HG02610 (cell line): ENCODE results near the gene ADGRB2.
"Not testable (repeated sequence)": the region's sequence is repeated elsewhere in the genome, so short reads cannot be mapped to it uniquely, and the experiment has no call there.

ENCODE experiments used
- ATAC-seq: cut with Tn5 transposase; IDR thresholded peaks from one replicate; pipeline ENCODE4 v1.9.1; 2021; ENCODE audit warnings: mild to moderate bottlenecking, moderate library complexity; ENCODE audit not compliant: unreplicated experiment

Gene ADGRB2

GRCh38 chr1:31730336-31731048, 33.6 kb downstream of the ADGRB2 start:
- no peak for ATAC-seq

DNA sequence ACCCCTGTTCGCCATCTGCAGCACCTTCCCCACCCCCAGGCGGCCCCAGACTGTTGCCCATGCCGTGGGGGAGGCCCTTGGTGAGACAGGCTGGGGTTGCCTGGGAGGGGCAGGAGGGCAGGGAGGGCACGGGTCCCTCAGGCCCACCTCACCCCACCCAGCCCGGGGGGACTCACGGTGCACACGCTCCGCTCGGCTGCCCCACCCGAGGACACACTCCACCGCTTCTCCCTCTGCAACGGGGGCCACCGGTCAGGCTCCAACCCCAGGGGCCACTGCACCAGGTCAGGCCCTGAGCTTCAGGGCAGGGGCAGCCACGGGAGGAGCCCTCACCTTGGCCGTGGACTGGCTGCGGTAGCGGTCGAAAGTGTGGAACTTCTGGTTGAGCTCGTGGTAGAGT, 36.3 kb downstream of the ADGRB2 start:
- ATAC-seq = no peak

DNA sequence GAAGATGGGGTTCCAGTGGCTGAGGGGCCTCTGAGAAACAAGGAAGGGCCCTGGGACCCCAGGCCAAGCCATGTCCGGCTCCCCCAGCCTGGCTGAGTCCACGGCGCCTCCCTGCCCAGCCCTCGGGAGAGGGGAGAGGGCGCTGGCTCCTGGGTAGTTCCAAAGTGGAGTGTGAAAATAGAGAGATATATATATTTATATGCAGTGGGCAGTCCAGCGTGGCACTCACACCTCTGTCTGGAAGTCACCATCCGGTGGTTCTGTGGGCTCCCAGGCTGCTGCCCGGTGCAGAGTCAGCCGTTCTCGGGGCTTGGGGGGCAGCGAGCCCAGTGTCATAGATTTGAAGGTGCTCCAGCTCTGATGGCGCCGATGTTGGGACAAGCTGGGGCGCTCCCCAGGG, 36.9 kb downstream of the ADGRB2 start:
- no peak for ATAC-seq

DNA sequence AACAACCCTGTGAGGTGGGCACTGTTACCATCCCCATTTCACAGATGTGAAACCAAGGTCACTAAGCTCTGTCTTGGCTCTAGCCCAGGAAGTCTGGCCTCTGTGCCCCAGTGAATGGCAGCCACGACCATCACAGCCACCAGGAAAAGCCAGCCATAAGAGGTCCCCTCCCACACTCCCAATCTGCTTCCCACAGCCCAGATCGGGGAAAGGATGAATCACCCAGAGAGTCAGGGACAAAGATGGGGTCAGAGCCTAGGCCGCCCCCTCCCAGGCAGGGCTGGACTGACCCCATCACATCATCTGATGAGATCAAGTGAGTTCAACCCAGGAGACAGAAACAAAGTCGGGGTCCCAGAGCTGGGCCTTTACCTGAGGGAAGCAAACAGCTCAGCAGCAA, 37.4 kb downstream of the ADGRB2 start:
- ATAC-seq = no peak

- no peak for ATAC-seq
Measured at GRCh38 chr1:31725777-31726535, 38.2 kb downstream of the ADGRB2 start.

- ATAC-seq = no peak
Measured at GRCh38 chr1:31725134-31725533, 39.0 kb downstream of the ADGRB2 start.

DNA sequence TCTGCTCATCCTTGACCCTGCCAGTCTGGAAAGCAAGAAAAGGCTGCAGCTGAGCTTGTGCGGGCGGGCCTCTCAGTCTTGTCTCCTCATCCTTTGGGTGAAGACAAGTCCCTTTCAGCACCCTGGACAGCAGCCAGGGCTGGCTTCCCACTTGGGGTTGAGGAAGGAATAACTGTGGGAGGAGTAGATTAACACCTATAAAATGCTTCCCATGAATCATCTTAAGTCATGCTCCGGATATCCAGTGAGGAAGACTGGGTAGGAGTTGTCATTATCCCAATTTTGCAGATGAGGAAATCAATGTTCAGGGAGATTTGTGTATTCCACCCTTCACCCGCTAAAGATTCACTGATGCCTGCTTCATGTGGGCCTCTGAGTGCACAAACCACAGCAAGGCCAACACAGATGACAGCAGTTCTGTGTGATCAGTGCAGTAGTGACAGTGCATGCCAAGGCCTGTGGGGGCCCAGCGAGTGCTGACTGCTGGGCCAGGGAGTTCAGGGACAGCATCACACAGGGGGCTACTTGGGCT, 40.2 kb downstream of the ADGRB2 start:
- ATAC-seq = no peak

DNA sequence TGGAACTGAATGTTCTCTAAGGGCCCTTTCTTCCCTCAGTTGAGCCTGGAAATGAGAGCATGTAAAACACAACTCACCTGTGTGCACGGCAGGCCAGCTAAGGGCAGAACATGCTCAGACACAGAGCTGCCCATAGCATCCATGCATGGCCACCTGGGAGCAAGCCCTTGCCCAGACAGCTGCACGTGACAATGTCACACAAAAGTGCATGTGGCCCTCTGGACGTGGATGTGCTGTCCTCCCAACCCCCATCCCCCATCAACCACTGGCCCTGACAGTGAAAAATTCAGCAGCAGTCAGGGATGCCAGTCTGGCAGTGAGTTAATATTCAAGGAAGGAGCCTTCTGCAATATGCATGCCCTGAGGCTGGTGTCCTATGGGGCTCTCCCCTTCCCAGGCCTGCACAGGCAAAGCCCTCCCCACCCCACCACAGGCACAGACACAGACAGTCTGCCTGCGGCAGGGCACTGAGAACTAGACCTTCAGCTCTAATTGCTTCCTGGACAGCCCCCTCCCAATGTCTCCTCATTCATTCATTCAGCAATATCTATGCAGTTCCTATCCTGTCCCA, 45.7 kb downstream of the ADGRB2 start:
- no peak for ATAC-seq

DNA sequence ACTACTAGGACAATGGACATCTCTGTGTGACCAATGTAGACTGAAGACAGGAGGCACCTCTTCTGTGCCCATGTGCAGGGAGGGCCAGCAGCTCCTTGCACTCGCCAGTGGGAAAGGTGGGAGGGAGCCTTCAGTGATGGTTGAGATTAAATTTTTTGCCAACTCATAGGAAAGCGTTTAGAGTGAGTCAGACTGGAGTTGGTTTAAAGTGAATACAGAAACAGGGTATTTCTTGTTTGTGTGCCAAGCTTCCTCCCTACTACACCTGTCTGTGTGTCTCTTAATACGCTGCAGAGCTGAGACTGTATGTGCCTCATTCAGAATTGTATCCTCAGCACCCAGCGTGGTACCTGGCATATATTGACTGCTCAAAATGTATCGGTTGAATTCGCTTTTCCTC, 46.8 kb downstream of the ADGRB2 start:
- no peak for ATAC-seq

DNA sequence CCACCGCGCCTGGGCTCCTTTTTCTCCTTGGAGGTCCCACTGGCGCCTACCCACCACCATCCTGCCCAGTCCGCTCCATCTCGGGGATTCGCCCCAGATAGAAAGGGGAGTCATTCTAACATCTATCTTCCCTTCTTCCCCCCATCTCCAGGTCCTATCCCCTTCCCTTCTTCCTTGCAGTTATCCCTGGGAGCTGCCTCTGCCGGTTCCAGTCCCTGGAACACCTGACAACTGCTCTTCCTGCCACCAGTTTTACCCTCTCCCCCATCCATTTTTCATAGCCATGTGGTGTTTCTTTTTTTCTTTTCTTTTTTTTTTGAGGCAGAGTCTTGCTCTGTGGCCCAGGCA, 48.3 kb downstream of the ADGRB2 start:
- no peak for ATAC-seq

- ATAC-seq = peak; percentile 52
Measured at GRCh38 chr1:31715087-31715872, 48.9 kb downstream of the ADGRB2 start.

DNA sequence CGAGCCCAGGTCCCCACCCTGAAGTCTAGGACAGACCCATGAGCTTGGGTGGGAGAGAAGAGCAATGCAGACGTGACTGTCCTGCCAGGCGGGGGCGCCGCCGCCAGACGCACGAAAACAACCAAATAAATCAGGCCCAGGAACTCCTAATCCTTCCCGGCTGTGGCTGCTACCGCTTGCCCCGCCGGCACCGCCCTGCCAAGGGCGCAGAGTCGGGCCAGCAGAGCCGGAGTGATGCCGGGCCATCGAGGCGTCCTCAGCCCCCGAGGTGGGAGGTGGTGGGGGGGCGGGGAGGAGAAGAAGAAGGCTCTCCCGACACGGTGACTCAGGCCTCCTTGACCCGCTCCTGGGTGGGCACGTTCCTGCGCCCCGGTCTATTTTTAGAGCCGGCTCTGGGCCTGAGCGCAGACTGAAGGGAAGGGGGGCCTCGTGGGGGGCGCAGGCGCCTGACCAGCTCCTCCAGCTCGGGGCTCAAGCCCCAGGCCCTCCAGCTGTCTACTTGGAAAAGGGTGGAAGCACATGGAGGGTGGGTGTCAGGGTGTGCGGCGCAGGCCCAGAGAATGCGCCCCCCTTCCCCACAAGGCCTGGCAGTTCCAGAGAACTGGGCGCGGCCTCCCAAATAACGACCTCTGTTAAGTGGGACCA, 49.6 kb downstream of the ADGRB2 start:
- no peak for ATAC-seq

DNA sequence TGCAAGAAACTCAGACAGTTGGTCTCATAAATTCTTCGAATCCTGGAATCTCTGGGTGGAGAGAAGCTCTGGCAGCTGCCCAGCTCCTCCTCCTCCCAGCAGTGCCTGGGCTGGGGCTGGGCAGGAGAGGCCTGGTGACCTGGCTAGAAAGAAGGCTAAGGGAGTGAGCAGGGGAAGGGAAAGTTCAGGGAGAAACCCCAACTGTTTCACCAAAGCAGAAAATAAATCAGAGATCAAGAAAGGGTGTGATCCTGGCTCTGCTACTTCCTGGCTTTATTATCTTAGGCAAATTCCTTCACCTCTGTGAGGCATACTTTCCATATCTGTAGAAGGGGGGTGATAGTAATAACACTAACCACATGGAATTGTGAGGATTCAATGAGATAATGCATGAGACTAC, 51.5 kb downstream of the ADGRB2 start:
- ATAC-seq = no peak

- ATAC-seq = no peak
Measured at GRCh38 chr1:31712068-31712467, 52.1 kb downstream of the ADGRB2 start.

DNA sequence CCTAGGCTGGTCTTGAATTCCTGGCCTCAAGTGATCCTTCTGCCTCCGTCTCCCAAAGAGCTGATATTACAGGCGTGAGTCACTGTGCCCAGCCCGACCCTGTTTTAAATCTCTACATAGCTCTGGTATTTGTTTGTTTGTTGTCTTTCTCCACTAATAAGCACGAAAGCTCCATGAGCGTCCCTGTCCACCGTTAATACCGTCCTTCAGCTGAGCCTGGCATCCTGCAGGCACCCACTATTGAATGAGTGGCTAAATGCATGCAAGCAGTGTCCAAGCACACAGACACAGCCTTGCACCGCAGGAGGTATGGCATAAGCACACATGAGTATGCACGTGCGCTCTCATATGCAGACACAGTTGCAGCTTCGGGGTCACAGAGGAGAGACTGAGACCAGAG, 55.8 kb downstream of the ADGRB2 start:
- no peak for ATAC-seq

GRCh38 chr1:31707711-31708110, 56.4 kb downstream of the ADGRB2 start:
- ATAC-seq = no peak

DNA sequence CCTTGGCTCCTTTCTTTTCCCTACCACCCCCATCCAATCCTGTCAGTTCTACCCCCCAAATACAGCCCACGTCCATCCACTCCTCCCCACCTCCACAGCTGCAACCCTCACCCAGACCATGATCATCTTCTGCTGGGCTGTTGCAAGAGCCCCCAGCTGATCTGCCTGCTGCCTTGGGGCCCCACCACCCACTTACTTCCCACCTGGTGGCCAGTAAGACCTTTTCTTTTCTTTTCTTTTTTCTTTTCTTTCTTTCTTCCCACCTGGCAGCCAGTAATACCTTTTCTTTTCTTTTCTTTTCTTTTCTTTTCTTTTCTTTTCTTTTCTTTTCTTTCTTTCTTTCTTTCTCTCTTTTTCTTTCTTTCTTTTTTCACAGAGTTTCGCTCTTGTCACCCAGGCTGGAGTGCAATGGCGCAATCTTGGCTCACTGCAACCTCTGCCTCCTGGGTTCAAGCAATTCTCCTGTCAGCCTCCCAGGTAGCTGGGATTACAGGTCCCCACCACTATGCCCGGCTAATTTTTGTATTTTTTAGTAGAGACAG, 57.0 kb downstream of the ADGRB2 start:
- not testable (repeated sequence) for ATAC-seq

DNA sequence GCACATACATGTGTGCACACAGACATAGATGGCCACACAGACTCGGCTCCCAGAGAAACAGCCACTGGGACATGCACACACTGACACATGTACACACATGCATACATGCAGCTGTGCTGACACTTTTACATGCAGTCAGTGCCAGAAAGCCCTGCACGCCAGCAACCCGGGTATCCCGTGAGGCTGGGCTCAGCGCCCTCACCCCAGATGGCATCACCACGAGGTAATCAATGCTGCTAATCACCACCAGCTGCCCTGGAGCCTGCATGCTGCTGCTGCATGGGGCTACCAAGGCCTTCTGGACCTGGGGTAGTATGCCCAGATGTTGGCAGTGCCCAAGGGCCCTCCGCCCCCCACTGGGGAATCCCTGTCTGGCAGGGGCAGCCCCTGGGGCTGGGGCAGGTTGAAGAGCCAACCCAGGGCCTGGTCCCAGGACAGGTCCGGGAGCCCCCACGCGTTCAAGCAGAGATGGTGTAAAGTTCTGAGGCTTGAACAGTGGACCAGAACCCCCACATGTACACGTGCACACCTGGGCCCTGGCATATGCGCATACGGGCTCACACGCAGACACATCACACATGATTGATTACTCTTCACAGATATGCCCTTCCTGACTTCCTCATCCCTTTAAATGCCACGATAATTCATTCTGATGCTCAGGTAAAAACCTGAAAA, 57.6 kb downstream of the ADGRB2 start:
- no peak for ATAC-seq

DNA sequence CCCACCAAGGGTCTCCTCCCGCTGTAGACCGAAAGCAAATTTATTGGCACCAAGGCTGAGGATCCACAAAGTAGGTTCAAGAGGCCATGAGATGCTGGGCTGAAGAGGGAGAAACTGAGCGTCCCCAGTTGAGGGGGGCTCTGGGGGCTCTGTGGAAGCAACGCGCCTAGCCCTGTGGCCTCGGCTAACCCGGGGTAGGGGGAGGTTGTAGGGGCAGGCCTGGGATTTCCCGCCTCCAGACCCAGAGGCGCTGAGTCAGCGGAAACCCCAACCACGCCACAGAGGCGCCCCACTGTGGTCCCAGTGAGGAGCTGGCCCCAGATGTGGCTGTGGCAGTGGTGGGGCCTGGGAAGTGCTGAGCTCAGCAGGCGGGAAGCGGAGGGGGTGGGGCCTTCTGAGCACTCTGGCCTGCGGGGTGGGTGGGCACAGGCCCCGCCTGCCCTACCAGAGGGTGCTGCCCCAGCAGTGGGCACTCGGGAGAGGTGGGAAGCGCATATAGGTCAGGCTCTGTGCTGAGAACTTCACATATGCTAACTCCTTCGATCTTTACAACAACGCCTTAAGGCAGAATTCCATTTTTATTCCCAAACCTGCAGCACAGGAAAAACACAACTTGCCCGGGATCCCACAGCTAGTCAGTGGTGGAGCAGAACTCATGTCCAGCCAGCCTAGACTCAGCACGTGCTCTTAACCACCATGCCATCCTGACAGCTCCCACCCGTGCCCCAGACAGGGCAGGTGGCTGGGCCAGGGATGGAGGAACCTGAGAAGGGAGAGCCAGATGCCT, 58.9 kb downstream of the ADGRB2 start:
- no peak for ATAC-seq
